ENCODE data around the gene P2RY6. TPM values are rescaled to one million over a fixed set of nuclear protein-coding genes. Genes with fewer than 3 reads are reported as not detected.

P2RY6 gene
- total and polyA plus RNA-seq, 12 donors: 0.33 to 5.9 (median 3.9) TPM

- Histone ChIP-seq H3K27ac (no peak overlapping the region), H3K4me3 (no peak overlapping the region), H3K4me1 (replicated peaks in 1 of 2) (no peaks in the 10 kb centered on the region), H3K27me3 (no peaks in the 10 kb centered on the region), H3K36me3 (replicated peaks in 1 of 2) (no peaks in the 10 kb centered on the region), H3K9me3 (replicated peaks in 1 of 3) (no peaks in the 10 kb centered on the region)
- 74 to 85% (median 80%) methylated on average over 5 of the region's 5 CpGs for WGBS, 4 donors
- intact Hi-C loops (cut with DNase I): loop anchor here (5.0 kb wide), 1 partner anchor 39 kb away; no protein-coding TSS in a partner anchor
- no peak for DNase-seq
- no peak for TF ChIP-seq POLR2A (IDR thresholded peaks at IDR 0.05)
Measured at GRCh38 chr11:73298233-73298632, 26.1 kb downstream of the P2RY6 start.

- no peak for DNase-seq
- WGBS, 4 donors: 73 to 94% (median 85%) methylated on average over 10 of the region's 10 CpGs
- intact Hi-C loops (cut with DNase I): loop anchor here (5.0 to 10.0 kb wide), 3 partner anchors 38 to 363 kb away; no protein-coding TSS in a partner anchor
- H3K36me3 ChIP-seq (replicated peaks in 1 of 2): no peaks in the 10 kb centered on the region
- H3K27ac ChIP-seq: no peak overlapping the region
- H3K27me3 ChIP-seq: no peaks in the 10 kb centered on the region
- no peaks in the 10 kb centered on the region for H3K9me3 ChIP-seq (replicated peaks in 1 of 3)
- no peaks in the 10 kb centered on the region for H3K4me1 ChIP-seq (replicated peaks in 1 of 2)
- no peak overlapping the region for H3K4me3 ChIP-seq
- TF ChIP-seq POLR2A (IDR thresholded peaks at IDR 0.05): no peak
- TF ChIP-seq CTCF (IDR thresholded peaks at IDR 0.05): no peak
Measured at GRCh38 chr11:73299751-73300150, 27.6 kb downstream of the P2RY6 start.

- Histone ChIP-seq H3K27ac (no peak overlapping the region), H3K4me1 (replicated peaks in 1 of 2) (peaks cover 5 to 11% of the 10 kb centered on the region in 2 donors), H3K4me3 (no peak overlapping the region), H3K36me3 (replicated peaks in 1 of 2) (no peaks in the 10 kb centered on the region), H3K27me3 (no peaks in the 10 kb centered on the region), H3K9me3 (replicated peaks in 1 of 3) (no peaks in the 10 kb centered on the region)
- intact Hi-C loops (cut with DNase I): loop anchor here (2.0 to 10.0 kb wide), 4 partner anchors 29 to 89 kb away; no protein-coding TSS in a partner anchor
- WGBS, 4 donors: 54 to 81% (median 68%) methylated on average over 5 to 7 of the region's 7 CpGs
- TF ChIP-seq CTCF (IDR thresholded peaks at IDR 0.05) (no peak), POLR2A (IDR thresholded peaks at IDR 0.05) (no peak)
- no peak for DNase-seq
Measured at GRCh38 chr11:73306069-73306841, 34.1 kb downstream of the P2RY6 start.

- H3K36me3 ChIP-seq (replicated peaks in 1 of 2): no peaks in the 10 kb centered on the region
- no peak for TF ChIP-seq CTCF (IDR thresholded peaks at IDR 0.05)
- no peak for TF ChIP-seq POLR2A (IDR thresholded peaks at IDR 0.05)
- peak overlapping the region in 3 of 4 donors; percentile 18 to 71 (median 65) for H3K4me3 ChIP-seq
- no peaks in the 10 kb centered on the region for H3K27me3 ChIP-seq
- DNase-seq: no peak
- H3K4me1 ChIP-seq (replicated peaks in 1 of 2): peaks cover 5 to 11% of the 10 kb centered on the region in 2 donors
- WGBS, 4 donors: 19 to 23% (median 20%) methylated on average over 18 of the region's 18 CpGs
- intact Hi-C loops (cut with DNase I): loop anchor here (2.0 to 10.0 kb wide), 4 partner anchors 28 to 88 kb away; no protein-coding TSS in a partner anchor
- H3K9me3 ChIP-seq (replicated peaks in 1 of 3): no peaks in the 10 kb centered on the region
- peak overlapping the region in 3 of 5 donors; percentile 46 to 89 (median 69) for H3K27ac ChIP-seq
Measured at GRCh38 chr11:73306977-73307322, 34.8 kb downstream of the P2RY6 start.
